Suprapubic skin (tissue), 4 donors: Measurements from ENCODE around the gene SEC24B.

Experiments
- EP300 ChIP-seq: sonication (generic); formaldehyde crosslinking; IDR thresholded peaks from one replicate; pipeline ENCODE4 v1.6.1; 2017; ENCODE audit warnings: antibody characterized with exemption
- POLR2A ChIP-seq, 2 donors: fragments of 450-650 bp; IDR thresholded peaks; one replicate each; pipeline ENCODE4 v1.6.1; 2017; ENCODE audit warnings: antibody characterized with exemption in 2 of 2, mild to moderate bottlenecking in 2 of 2, moderate library complexity in 2 of 2
- POLR2AphosphoS5 ChIP-seq, 3 donors: sonication (generic); formaldehyde crosslinking; IDR thresholded peaks; one replicate each; pipeline ENCODE4 v1.6.1; 2017; ENCODE audit warnings: antibody characterized with exemption in 3 of 3
- TF ChIP-seq, protein P1 (sequence below), 2 donors: fragments of 200-600 bp in 1 of 2; fragments of 450-650 bp in 1 of 2; sonication (generic) in 1 of 2; IDR thresholded peaks; one replicate each; pipeline ENCODE4 v1.5.1; 2016 to 2019; ENCODE audit warnings: antibody characterized with exemption in 2 of 2, mild to moderate bottlenecking in 1 of 2, moderate library complexity in 1 of 2

DNA sequence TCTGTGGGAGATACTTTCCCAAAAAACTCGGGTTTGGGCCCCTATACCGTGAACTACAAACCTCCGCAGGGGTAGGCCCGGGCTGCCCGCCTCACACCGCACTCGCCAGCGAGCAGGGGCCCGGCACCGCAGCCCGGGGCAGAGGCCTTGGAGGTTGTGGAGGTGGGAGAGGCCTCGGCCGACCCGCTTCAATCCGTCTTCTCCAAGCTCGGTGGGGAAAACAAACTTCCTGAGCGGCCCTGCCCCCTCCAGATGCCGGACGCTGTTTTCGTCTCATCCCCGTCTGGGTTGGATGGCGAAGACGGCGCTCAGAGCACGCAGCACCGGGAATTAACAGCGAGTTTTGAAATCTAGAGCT, 126.0 kb downstream of the SEC24B start:
- TF ChIP-seq, protein P1, sequence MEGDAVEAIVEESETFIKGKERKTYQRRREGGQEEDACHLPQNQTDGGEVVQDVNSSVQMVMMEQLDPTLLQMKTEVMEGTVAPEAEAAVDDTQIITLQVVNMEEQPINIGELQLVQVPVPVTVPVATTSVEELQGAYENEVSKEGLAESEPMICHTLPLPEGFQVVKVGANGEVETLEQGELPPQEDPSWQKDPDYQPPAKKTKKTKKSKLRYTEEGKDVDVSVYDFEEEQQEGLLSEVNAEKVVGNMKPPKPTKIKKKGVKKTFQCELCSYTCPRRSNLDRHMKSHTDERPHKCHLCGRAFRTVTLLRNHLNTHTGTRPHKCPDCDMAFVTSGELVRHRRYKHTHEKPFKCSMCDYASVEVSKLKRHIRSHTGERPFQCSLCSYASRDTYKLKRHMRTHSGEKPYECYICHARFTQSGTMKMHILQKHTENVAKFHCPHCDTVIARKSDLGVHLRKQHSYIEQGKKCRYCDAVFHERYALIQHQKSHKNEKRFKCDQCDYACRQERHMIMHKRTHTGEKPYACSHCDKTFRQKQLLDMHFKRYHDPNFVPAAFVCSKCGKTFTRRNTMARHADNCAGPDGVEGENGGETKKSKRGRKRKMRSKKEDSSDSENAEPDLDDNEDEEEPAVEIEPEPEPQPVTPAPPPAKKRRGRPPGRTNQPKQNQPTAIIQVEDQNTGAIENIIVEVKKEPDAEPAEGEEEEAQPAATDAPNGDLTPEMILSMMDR (IDR thresholded peaks at IDR 0.05): no peak
- no peak for TF ChIP-seq POLR2AphosphoS5 (IDR thresholded peaks at IDR 0.05)
- TF ChIP-seq POLR2A (IDR thresholded peaks at IDR 0.05): no peak
- no peak for TF ChIP-seq EP300
